Effector memory CD4-positive, alpha-beta T cell (primary cell): ENCODE data around the gene MAP3K8.

Experiments used
- DNase-seq, 3 donors: peaks; one replicate each; pipeline ENCODE4 v3.0.0-alpha.2; 2020
- H3K27ac ChIP-seq: 2 replicates; pipeline ENCODE4 v1.7.0; 2013; ENCODE audit warnings: mild to moderate bottlenecking, low read length, moderate library complexity; ENCODE audit not compliant: insufficient read depth, poor library complexity, severe bottlenecking
- H3K27me3 ChIP-seq: replicated peaks from 2 replicates; pipeline ENCODE4 v1.7.0; 2013; ENCODE audit warnings: mild to moderate bottlenecking, low read length; ENCODE audit not compliant: insufficient read depth, control insufficient read depth, poor library complexity, severe bottlenecking
- H3K36me3 ChIP-seq: 2 replicates; pipeline ENCODE4 v1.7.0; 2013; ENCODE audit warnings: mild to moderate bottlenecking, low read length, moderate library complexity; ENCODE audit not compliant: control insufficient read depth, insufficient read depth
- H3K4me1 ChIP-seq: 2 replicates; pipeline ENCODE4 v1.7.0; 2013; ENCODE audit warnings: low read length, mild to moderate bottlenecking; ENCODE audit not compliant: control insufficient read depth, insufficient read depth, poor library complexity, severe bottlenecking
- H3K4me3 ChIP-seq: 2 replicates; pipeline ENCODE4 v1.7.0; 2013; ENCODE audit warnings: low read length, low read depth, mild to moderate bottlenecking; ENCODE audit not compliant: insufficient read depth, poor library complexity, severe bottlenecking
- H3K9me3 ChIP-seq: 2 replicates; pipeline ENCODE4 v1.7.0; 2013; ENCODE audit warnings: mild to moderate bottlenecking, low read length, moderate library complexity; ENCODE audit not compliant: control insufficient read depth
- total RNA-seq, 3 donors: gene quantifications; one replicate each; lab custom pipeline; 2026; lab: John Stamatoyannopoulos, UW

Gene MAP3K8
- 37.9 to 95.4 (median 40.5) reads per million in 3 donors for total RNA-seq

DNA sequence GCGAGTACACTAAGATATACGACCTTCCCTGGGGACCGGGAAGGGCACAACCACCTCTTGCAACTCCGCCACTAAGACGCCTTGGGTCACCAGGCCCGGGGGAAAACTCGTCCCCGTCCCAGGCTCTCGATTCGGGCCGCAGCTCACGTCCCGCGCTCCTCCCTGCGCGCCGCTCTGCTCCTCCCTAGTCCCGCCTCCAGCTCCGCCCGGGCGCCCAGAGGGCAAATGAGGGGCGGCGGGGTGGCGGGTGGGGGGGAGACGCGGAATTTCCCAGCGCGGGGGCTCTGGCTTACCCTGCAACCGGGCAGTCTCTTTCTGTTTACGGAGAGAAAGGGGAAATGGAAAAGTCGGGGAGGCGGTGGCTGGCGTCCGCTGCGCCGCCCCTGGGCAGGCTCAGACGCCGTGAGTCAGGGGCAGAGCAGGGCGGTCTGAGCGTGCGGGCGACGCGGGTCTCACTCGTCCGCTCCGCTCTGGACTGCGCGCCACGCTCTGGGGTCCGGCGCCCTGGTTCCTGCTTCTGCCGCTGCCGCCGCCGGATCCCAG lies at the start of gene MAP3K8:
MAP3K8 (plus strand) TSS at position 455 of the 543 bp plus-strand sequence. CDS start 4,755 bp downstream, outside the sequence.
- peak; percentile 78 to 83 (median 82) for DNase-seq
- H3K27ac ChIP-seq, result peak within 1 kb of the TSS; percentile 85
- peaks cover 16% of the 10 kb centered on the region for H3K4me1 ChIP-seq
- H3K4me3 ChIP-seq, result peak within 1 kb of the TSS; percentile 97
- H3K27me3 ChIP-seq, result no peaks in the 10 kb centered on the region
- no peaks in the 10 kb centered on the region for H3K9me3 ChIP-seq
- no peaks in the 10 kb centered on the region for H3K36me3 ChIP-seq

DNA sequence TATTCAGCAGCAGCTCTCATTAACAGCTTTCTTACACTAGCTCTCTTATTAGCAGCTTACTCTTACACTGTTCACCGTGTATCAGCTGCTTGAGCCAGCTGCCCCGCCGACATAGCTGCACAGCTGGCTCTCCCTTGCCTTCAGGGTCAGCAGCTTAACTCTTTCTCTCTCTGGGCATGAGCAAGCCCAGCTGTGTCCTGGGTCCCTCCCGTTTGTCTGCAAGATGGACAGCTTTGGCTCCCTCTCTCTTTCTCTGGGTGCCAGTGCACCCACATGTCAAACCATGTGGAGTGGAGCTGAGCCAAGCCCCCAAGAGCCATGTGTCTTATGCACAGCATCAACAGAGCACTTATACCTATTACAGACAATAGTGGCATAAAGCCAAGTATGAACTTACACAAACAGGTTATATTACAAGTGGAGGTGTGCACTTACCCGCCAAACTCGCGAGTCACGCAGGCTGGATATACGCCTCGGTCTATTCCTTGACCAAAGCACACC lies 49.2 kb upstream of the MAP3K8 start:
- H3K4me1 ChIP-seq, result no peaks in the 10 kb centered on the region
- H3K9me3 ChIP-seq, result no peaks in the 10 kb centered on the region
- H3K4me3 ChIP-seq, result no peak overlapping the region
- H3K27ac ChIP-seq, result no peak overlapping the region
- no peaks in the 10 kb centered on the region for H3K27me3 ChIP-seq
- no peak for DNase-seq
- no peaks in the 10 kb centered on the region for H3K36me3 ChIP-seq

DNA sequence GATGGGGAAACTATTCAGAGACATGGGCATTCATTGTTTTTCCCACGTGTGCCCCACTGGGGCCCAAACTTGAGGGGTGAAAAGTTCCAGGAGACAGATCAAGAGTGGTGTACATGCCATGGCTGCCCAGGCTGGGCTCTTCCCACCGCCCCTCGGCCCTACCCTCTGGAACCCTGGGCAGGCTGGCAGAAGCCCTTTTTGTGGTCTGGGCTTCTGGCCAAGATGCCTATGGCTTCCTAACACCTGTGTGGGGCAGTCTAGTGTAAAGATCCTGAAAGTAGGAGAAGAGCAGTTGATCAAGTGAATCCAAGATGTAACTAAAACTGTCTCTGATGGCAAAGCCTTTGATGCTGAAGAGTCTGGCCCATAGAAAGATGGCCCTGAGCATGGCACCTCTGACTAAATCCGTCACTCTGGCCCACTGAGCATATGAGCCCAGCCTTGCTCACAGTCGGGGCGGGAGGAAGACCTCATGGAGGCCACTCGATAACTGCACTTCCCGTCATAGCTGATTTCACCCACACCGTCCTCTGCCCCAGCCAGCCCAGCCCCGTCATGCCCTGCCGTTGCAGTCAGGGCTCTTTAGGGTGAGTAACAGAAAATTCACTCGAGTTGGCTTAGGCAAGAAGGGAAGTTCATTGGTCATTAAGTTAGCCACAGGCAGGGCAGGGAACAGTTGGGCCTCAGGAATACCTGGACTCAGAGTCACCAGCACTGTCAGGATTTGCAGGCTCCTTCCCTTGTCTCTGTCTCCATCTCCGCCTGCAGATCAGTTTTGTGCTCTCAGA lies 47.0 kb upstream of the MAP3K8 start:
- Histone ChIP-seq H3K4me3 (no peak overlapping the region), H3K36me3 (no peaks in the 10 kb centered on the region), H3K27me3 (no peaks in the 10 kb centered on the region), H3K9me3 (no peaks in the 10 kb centered on the region), H3K4me1 (no peaks in the 10 kb centered on the region), H3K27ac (no peak overlapping the region)
- DNase-seq, result no peak

DNA sequence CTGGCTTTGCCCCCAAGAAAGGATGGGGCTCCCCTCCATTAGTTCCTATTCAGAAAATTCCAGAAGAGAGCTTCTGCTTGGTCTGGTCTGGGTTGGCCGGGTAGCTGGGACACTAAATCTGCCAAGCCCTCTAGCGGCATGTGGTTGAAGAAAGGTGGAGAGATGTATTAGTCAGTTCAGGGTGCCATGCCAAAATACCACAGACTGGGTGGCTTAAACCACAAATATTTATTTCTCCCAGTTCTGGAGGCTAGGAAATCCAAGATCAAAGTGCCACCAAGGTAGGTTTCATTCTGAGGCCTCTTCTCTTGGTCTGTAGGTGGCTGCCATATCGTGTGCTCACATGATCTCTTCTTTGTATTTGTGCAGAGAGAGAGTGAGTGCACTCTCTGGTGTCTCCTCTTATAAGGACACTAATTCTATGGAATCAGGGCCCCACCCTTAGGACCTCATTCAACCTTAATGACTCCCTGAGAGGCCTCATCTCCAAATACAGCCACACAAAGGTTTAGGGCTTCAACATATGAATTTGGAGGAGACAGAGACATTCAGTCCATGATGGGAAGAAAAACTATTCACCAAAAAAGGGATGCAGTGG lies 46.2 kb upstream of the MAP3K8 start:
- Histone ChIP-seq H3K4me3 (no peak overlapping the region), H3K4me1 (peaks cover 2% of the 10 kb centered on the region), H3K9me3 (no peaks in the 10 kb centered on the region), H3K27ac (no peak overlapping the region), H3K27me3 (no peaks in the 10 kb centered on the region), H3K36me3 (no peaks in the 10 kb centered on the region)
- DNase-seq, result no peak

DNA sequence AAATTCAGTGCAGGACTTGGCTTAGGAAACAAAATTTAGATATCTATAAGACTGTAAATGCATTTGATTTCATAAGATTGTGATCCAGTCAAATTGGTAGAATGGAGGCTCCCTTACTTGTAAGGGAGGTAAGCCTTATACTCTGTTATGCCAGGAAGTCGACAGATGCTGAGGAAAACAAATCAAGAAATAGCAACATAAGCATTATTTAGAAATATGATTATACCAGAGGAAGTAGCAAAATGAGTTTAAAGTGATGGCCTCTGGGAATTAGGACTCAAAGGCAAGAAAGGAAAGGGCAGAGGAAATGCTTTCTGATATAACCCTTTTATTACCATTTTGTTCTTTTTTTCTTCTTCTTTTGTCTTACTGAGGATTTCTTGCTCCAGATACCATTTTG lies 44.4 kb upstream of the MAP3K8 start:
- Histone ChIP-seq H3K27ac (no peak overlapping the region), H3K4me3 (no peak overlapping the region), H3K4me1 (peaks cover 2% of the 10 kb centered on the region), H3K9me3 (no peaks in the 10 kb centered on the region), H3K27me3 (no peaks in the 10 kb centered on the region), H3K36me3 (no peaks in the 10 kb centered on the region)
- DNase-seq, result no peak

DNA sequence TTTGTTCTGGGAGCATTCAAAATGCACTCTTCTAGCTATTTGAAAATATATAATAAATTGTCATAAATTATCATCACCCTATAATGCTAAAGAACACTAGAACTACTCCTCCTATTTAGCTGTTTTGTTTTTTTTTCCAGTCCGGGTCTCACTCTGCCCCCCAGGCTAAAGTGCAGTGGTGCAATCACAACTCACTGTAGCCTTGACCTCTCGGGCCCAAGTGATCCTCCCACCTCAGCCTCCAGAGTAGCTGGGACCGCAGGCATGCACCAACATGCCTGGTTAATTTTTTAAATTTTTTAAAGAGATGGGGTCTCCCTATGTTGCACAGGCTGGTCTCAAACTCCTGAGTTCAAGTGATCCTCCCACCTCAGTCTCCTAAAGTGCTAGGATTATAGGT lies 43.8 kb upstream of the MAP3K8 start:
- Histone ChIP-seq H3K9me3 (no peaks in the 10 kb centered on the region), H3K4me1 (peaks cover 2% of the 10 kb centered on the region)

DNA sequence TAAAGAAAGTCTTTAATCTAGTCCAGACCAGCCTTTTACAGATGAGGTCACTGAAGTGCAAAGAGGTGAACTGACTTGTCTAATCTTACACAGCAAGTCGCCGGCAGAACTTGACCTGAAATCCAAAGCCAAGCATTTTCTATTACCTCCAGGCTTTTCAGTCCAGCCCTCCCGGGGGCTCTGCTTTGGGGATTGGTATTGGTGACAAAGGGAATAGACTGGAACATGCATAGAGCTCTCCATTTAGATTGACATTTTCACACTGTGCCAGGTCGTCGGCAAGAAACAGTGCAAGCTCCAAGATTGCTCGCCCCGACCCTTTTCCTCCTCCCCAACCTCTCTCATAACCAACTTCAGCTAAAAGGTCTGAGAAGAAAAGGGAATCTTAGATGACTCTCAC lies 42.7 kb upstream of the MAP3K8 start:
- DNase-seq, result no peak
- no peaks in the 10 kb centered on the region for H3K27me3 ChIP-seq
- H3K4me1 ChIP-seq, result peaks cover 2% of the 10 kb centered on the region
- no peaks in the 10 kb centered on the region for H3K36me3 ChIP-seq
- no peak overlapping the region for H3K4me3 ChIP-seq
- H3K9me3 ChIP-seq, result no peaks in the 10 kb centered on the region
- no peak overlapping the region for H3K27ac ChIP-seq

More for the DNA sequence above, 43.8 kb upstream of the MAP3K8 start:
- DNase-seq, result no peak
- H3K27ac ChIP-seq, result no peak overlapping the region
- no peaks in the 10 kb centered on the region for H3K27me3 ChIP-seq
- H3K36me3 ChIP-seq, result no peaks in the 10 kb centered on the region
- no peak overlapping the region for H3K4me3 ChIP-seq

DNA sequence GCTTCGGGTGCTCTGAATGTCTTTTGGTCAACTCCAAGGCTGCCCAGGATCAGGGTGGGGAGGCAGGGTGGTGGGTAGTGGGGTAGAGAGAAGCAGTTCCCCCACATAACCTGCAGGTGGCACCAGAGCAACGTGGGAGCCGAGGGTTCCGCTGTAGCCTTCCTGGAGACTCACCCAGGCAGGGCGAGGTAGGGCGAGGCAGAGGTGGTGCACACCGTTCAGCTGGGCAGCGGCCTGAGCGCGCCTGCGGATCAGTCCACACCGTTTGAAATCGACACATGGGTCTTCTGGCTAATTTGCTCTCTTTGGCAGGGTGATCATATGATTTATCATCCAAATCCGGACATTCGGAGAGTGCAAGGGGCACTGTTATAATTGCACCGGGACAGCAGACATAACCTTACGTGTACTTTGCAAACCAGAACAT lies 41.4 kb upstream of the MAP3K8 start:
- Histone ChIP-seq H3K27me3 (no peaks in the 10 kb centered on the region), H3K4me1 (peaks cover 2% of the 10 kb centered on the region), H3K27ac (no peak overlapping the region), H3K36me3 (no peaks in the 10 kb centered on the region), H3K9me3 (no peaks in the 10 kb centered on the region), H3K4me3 (no peak overlapping the region)
- DNase-seq, result peak; percentile 44 to 63 (median 53)

DNA sequence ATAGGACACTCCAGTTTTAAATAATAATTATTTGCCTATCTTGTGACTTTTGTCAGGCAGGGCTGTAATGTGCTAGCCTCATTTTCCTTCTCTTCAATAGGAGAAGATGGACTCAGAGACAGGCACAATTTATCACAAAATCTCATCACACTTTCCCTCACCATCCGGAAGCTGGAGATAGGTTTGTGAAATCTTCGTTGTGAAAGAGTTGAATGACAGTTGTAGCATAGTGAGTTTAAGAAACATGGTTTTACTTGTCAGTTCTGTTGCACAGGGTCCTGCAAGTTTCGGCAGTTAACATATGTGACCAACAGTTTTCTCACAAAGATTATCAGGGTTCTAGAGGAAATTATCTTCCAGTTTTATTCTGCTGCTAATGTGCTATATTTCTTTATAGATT lies 37.7 kb upstream of the MAP3K8 start:
- H3K4me3 ChIP-seq, result no peak overlapping the region
- no peaks in the 10 kb centered on the region for H3K36me3 ChIP-seq
- H3K27ac ChIP-seq, result no peak overlapping the region
- no peaks in the 10 kb centered on the region for H3K9me3 ChIP-seq
- H3K4me1 ChIP-seq, result peaks cover 10% of the 10 kb centered on the region
- no peak for DNase-seq
- no peaks in the 10 kb centered on the region for H3K27me3 ChIP-seq

DNA sequence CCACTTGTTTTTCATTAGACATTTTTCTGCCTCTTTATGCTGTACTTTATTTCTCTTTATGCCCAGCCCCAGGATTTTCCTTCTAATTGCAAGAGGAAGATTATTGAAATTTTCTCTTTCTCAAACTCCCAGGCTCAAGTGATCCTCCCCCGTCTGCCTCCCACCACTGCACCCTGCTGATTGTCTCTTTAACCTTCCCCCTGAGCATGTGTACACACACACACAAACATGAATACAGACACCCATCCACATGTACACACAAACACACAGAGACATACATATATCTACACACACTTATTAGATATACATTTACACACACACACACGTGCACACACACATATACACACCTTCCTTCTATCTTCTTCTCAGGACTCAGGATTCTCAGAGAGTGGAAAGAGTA lies 37.3 kb upstream of the MAP3K8 start:
- peaks cover 10% of the 10 kb centered on the region for H3K4me1 ChIP-seq
- H3K4me3 ChIP-seq, result no peak overlapping the region
- H3K36me3 ChIP-seq, result no peaks in the 10 kb centered on the region
- no peaks in the 10 kb centered on the region for H3K27me3 ChIP-seq
- no peak for DNase-seq
- H3K27ac ChIP-seq, result no peak overlapping the region
- H3K9me3 ChIP-seq, result no peaks in the 10 kb centered on the region
